ENCODE results near the gene APOLD1.
A peak's percentile ranks its signal among the peaks of the same experiment; 100 is the strongest.

APOLD1 gene

GRCh38 chr12:12822886-12823285 lies 37.4 kb downstream of the APOLD1 start:
- H3K4me3 ChIP-seq (ENCODE audit: low read depth, low read length): no peak overlapping the region
- no peak for DNase-seq (ENCODE audit: low read depth, low spot score)
- in situ Hi-C loops (cut with HindIII; ENCODE audit: low sequenced_read_pairs): no loop called here
- TF ChIP-seq, protein P1, sequence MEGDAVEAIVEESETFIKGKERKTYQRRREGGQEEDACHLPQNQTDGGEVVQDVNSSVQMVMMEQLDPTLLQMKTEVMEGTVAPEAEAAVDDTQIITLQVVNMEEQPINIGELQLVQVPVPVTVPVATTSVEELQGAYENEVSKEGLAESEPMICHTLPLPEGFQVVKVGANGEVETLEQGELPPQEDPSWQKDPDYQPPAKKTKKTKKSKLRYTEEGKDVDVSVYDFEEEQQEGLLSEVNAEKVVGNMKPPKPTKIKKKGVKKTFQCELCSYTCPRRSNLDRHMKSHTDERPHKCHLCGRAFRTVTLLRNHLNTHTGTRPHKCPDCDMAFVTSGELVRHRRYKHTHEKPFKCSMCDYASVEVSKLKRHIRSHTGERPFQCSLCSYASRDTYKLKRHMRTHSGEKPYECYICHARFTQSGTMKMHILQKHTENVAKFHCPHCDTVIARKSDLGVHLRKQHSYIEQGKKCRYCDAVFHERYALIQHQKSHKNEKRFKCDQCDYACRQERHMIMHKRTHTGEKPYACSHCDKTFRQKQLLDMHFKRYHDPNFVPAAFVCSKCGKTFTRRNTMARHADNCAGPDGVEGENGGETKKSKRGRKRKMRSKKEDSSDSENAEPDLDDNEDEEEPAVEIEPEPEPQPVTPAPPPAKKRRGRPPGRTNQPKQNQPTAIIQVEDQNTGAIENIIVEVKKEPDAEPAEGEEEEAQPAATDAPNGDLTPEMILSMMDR (IDR thresholded peaks at IDR 0.05; ENCODE audit: low read depth, low read length): no peak

GRCh38 chr12:12823300-12823699 lies 37.8 kb downstream of the APOLD1 start:
- TF ChIP-seq, protein P1 (IDR thresholded peaks at IDR 0.05; ENCODE audit: low read depth, low read length): no peak
- in situ Hi-C loops (cut with HindIII; ENCODE audit: low sequenced_read_pairs): no loop called here
- no peak overlapping the region for H3K4me3 ChIP-seq (ENCODE audit: low read depth, low read length)
- peak; percentile 58 for DNase-seq (ENCODE audit: low read depth, low spot score)

DNA sequence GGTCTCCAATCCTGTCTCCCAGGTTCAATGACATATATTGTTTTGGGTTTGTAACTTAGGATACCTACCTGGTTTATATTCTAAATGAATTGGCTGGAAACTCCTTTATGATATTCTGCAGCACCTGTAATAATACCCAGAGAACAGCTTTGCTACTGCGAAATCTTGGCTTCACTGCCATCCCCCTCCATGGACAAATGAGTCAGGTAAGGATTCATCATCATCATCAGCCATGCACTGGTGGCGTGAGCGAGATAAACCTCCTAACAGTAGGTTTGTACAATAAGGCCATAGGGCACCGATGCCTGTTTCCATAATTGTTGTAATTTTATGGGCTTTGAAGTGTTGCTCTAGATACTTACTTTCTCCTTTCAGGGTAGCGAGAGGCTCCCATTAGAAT lies 38.4 kb downstream of the APOLD1 start:
- no peak overlapping the region for H3K4me3 ChIP-seq (ENCODE audit: low read depth, low read length)
- DNase-seq (ENCODE audit: low read depth, low spot score): no peak
- TF ChIP-seq, protein P1 (IDR thresholded peaks at IDR 0.05; ENCODE audit: low read depth, low read length): no peak
- in situ Hi-C loops (cut with HindIII; ENCODE audit: low sequenced_read_pairs): no loop called here

DNA sequence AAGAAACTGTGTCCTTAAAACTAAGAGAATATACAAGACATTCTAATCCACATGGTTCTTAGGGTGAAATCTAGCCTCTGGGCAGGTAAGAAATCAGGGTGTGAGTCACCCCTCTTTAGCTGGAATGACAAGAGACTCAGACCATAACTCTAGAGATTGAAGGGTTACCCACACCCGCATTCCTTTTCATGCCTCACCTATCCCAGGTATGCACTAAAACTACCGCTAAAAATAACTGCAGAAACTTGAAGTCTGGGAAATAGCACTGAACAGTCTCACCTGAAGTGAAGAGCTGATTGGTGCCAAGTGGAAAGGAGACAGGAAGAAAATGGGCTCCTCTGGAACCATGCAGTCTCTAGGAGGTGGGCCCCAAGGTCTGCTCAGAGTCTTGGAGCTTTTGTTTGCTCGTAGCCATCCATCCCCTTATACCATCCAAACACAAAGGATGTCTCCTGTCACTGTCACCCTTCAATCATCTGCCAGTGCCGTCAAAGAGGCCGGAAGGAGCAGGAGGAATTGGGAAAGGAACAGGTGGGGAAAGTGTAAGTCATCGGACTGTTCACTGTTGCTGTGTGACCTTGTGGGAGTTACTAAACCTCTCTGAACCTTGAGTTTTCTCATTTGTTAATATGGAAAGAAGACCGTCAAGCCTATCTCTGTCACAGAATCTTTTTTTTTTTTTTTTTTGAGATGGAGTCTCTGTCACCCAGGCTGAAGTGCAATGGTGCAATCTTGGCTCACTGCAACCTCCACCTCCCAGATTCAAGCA lies 50.1 kb downstream of the APOLD1 start:
- peak; percentile 14 for DNase-seq (ENCODE audit: low read depth, low spot score)
- H3K4me3 ChIP-seq (ENCODE audit: low read depth, low read length): no peak overlapping the region
- in situ Hi-C loops (cut with HindIII; ENCODE audit: low sequenced_read_pairs): no loop called here
- TF ChIP-seq, protein P1 (IDR thresholded peaks at IDR 0.05; ENCODE audit: low read depth, low read length): no peak

- TF ChIP-seq, protein P1 (IDR thresholded peaks at IDR 0.05; ENCODE audit: low read depth, low read length): no peak
- in situ Hi-C loops (cut with HindIII; ENCODE audit: low sequenced_read_pairs): no loop called here
- DNase-seq (ENCODE audit: low read depth, low spot score): no peak
- no peak overlapping the region for H3K4me3 ChIP-seq (ENCODE audit: low read depth, low read length)
Measured at GRCh38 chr12:12836571-12836970, 51.1 kb downstream of the APOLD1 start.

GRCh38 chr12:12837025-12837812 lies 51.8 kb downstream of the APOLD1 start:
- DNase-seq (ENCODE audit: low read depth, low spot score): peak; percentile 83
- in situ Hi-C loops (cut with HindIII; ENCODE audit: low sequenced_read_pairs): no loop called here
- TF ChIP-seq, protein P1 (IDR thresholded peaks at IDR 0.05; ENCODE audit: low read depth, low read length): peak; percentile 56
- no peak overlapping the region for H3K4me3 ChIP-seq (ENCODE audit: low read depth, low read length)
